GM21723 (cell line): ENCODE data around the gene MORN4.
"Not testable (repeated sequence)": the region's sequence is repeated elsewhere in the genome, so short reads cannot be mapped to it uniquely, and the experiment has no call there.

Source experiments
- ATAC-seq: cut with Tn5 transposase; IDR thresholded peaks from one replicate; pipeline ENCODE4 v1.9.1; 2021; ENCODE audit warnings: mild to moderate bottlenecking, moderate library complexity; ENCODE audit not compliant: unreplicated experiment

Gene MORN4

DNA sequence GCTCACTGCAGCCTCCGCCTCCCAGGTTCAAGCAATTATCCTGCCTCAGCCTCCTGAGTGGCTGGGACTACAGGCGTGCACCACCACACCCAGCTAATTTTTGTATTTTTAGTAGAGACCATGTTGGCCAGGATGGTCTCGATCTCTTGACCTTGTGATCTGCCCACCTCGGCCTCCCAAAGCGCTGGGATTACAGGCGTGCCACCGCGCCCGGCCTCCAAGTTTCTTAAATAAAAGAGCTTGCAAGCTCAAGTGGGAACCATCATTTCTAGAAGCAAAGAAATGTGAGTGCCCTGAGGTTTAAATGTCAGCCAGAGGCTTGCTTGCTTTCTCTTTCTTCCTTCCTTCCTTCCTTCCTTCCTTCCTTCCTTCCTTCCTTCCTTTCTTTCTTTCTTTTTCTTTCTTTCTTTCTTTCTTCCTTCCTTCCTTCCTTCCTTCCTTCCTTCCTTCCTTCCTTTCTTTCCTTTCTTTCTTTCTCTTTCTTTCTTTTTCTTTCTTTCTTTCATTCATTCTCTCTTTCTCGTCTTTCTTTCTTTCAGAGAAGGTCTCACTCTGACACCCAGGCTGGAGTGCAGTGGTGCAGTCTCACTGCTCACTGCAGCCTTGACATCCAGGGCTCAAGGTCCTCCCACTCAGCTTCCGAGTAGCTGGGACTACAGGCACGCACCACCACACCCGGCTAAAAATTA is 9.3 kb upstream of the MORN4 start:
- ATAC-seq, result not testable (repeated sequence)

DNA sequence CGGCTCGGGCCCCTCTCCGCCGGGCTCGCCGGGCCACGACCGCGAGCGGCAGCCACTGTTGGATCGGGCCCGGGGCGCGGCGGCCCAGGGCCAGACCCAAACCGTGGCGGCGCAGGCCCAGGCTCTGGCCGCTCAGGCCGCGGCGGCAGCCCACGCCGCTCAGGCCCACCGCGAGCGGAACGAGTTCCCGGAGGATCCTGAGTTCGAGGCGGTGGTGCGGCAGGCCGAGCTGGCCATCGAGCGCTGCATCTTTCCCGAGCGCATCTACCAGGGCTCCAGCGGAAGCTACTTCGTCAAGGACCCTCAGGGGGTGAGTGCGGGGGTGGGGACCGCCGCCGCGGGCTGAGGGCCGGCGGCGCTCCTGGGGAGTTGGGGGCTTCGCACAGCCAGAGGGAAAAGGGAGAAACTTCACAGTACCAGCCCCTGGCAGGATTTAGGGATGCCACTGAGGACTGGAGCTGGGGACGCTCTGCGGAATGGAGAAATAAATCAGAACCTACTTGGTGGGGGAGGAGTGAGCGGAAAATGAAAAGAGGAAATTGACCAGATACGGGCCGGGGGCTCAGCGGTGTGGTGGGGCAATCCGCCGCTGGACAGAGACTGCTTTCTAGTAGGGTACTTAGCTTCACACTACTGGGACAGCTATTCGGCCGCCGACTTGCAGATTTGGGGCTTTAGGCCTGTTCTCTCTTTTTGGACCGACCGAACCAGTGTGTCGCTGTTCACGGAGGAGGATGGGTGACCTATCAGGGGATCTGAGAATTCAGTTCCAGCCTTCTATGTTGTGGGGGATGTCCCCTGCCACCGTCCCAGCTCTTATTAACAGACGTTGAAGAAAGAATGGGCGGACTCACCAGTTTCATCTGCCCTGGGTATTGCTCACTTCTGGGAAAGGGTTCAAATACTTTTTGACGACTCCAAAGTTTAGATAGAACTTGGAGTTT is 7.8 kb upstream of the MORN4 start:
- peak; percentile 30 for ATAC-seq

GRCh38 chr10:97640174-97640867 is 7.0 kb upstream of the MORN4 start, which contains the start of gene PI4K2A:
PI4K2A (plus strand) TSS chr10:97640671; CDS start chr10:97640743, 72 bp downstream.
- ATAC-seq, result peak; percentile 99

- ATAC-seq, result not testable (repeated sequence)
These were observed 5.8 kb upstream of the MORN4 start for GRCh38 chr10:97639090-97639489.

GRCh38 chr10:97635577-97635976 is 2.3 kb upstream of the MORN4 start:
- ATAC-seq, result no peak

- no peak for ATAC-seq
These were observed 621 bp upstream of the MORN4 start for GRCh38 chr10:97633921-97634320.

- ATAC-seq, result no peak
These were observed 2.2 kb downstream of the MORN4 start for GRCh38 chr10:97631098-97631497.

DNA sequence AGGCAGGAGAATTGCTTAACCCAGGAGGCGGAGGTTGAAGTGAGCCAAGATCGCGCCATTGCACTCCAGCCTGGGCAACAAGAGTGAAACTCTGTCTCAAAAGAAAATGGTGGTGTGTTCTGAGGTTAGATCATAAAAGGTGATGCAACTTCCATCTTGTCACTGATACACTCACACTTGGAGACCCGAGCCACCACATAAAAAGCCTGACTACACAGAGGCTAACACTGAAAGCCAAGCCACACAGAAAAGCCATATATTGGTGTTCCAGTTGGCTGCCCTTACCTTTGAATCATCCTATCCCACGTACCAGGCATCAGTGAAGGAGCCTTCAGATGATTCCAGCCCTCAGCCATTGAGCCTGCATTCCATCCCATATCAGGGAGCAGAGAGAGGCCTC is 4.0 kb downstream of the MORN4 start:
- no peak for ATAC-seq

DNA sequence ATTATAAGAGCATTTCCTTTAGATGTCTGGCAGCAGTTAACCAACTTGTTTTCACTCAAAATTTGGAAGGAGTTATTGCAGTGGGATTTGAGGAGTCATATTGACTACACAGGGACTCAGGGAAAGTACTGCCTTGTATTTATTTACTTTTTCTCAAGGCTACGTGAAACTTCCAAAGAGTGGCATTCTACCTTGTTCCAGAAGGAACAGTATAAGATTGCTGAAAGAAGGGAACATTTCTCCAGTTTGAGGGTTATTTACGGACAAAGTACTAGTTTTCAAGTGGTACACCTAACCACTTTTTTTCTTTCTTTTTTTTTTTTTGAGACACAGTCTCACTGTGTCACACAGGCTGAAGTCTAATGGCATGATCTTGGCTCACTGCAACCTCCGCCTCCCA is 5.1 kb downstream of the MORN4 start:
- ATAC-seq, result no peak

- ATAC-seq, result no peak
These were observed 5.6 kb downstream of the MORN4 start for GRCh38 chr10:97627731-97628130.

DNA sequence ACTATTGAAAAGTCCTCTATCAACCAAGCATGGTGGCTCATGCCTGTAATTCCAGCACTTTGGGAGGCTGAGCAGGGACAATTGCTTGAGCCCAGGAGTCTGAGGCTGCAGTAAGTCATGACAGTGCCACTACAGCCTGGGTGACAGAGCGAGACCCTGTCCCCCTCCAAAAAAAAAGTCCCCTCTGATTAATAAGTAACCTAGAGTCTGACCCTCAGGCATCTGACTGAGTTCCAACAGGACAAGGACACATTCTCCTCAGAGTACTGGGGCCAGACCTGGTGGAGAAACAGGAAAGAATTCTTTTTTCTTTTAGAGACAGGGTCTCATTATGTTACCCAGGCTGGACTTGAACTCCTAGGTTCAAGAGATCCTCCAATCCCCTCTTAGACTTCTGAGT is 10.0 kb downstream of the MORN4 start:
- ATAC-seq, result no peak

- ATAC-seq, result no peak
These were observed 14.6 kb downstream of the MORN4 start for GRCh38 chr10:97618733-97619132.

DNA sequence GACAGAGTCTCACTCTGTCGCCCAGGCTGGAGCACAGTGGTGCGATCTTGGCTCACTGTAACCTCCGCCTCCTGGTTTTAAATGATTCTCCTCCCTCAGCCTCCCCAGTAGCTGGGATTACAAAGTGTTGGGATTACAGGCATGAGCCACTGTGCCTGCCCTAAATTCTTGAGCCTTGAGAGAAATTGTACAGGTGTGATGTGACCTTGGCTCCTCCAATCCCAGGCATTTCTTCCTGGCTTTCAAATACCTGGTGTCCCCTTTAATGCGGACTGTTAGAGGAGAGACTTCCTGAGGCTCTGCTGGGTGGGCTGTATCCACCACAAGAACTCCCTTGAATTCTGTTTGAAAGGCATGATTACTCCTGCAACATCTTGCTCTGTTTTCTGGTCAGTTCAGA is 15.0 kb downstream of the MORN4 start:
- ATAC-seq, result no peak

DNA sequence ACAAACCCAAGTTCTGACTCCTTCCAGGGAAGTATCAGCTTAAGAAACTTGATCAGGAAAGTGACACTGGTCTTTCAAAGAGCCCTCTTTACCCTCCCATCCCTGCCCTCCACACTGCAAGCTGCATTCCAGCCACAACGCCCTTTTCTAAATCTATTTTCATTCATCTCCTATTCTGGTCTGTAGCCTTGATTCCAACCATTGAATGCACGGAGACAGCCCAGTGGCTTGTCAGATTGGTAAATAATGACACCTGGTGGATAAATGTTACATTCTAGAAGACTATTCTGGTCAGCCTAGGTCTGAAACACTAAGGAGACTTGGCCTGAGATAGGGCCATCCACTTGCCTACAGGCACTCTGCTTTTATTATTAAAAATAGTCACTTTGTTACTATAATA is 20.9 kb downstream of the MORN4 start:
- no peak for ATAC-seq

DNA sequence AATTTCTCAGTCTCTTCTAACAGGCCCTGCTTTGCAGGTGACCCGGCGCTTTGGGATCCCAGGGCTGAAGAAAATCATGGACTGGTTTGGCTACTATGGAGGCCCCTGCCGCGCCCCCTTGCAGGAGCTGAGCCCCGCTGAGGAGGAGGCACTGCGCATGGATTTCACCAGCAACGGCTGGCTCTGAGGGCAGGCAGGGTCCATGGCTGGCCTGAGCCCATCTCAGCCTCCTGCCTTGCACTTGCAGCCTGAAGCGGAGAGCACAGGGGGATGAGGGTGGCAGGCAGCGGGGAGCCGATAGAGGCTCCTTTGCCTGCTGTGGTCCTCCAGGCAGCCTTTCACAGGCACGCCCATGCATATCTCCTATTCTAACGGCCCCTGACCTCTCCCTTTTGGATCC is 21.8 kb downstream of the MORN4 start:
- ATAC-seq, result no peak

DNA sequence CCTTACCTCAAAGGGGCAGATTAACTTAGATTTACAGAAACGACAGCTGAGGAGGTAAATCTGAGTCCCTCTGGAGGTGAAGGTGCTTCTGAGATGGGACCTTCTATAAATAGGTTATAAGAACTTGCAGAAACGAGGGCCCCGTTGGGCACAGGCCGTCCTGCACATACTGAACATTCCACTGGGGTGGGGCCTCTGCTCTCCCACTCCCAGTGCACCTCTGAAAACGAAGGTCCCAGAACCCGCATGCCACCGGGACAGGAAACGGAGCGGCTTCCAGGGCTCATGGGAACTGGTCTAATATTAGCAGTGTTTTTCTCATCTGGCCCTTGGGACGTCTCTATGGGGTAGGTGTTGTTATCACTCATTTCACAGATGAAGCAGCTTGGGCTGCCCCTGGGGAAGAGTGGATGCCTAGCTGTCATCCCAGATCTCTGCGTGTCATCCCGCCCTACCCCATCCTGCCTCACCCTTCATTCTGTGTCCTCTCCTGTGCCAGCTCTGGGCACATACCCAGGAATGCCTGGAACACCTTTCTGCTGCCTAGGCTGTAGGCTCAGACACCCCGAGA is 24.2 kb downstream of the MORN4 start:
- no peak for ATAC-seq

- no peak for ATAC-seq
These were observed 26.1 kb downstream of the MORN4 start for GRCh38 chr10:97607095-97607636.

DNA sequence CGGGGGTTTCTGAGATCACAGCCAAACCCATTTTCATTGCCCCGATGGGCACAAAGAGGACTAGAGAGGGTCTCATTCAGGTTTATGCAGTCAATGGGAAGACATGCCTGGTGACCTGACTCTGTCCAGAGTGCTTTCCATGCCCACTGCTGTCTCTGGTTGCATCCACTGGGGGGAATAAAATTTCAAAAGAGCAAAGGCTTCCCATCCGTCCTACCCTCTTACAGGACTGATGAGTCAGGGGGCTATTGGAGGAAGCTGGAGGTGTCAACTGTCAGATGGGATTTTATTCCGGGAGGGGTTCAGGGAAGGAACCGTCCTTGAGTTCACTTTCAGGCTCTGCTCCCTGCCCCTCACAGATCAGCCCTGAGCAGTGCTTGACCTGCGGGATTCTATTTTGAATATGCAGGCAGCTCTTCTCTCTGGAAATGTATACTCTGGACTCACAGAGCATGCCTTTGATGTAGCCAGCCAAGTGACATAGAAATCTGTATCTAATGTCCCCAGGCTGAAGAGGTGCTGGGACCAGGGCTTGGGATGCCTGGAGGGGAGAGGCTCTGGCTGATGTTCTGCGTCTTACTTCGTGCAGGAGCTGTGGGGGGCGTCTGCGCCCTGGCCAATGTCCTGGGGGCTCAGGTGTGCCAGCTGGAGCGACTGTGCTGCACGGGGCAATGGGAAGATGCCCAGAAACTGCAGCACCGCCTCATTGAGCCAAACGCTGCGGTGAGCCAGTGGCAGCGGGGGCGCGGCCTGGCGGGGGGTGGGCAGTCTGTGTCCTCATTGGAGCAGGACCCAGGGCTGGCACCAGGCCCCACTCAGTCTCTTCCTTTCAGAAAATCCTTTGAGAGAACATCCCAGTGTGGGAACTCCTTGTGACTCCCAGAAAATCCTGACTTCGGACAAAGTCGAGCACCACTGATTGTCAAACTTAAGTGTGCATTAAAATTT is 31.8 kb downstream of the MORN4 start:
- no peak for ATAC-seq

- no peak for ATAC-seq
These were observed 32.7 kb downstream of the MORN4 start for GRCh38 chr10:97600616-97601015.

- no peak for ATAC-seq
These were observed 34.1 kb downstream of the MORN4 start for GRCh38 chr10:97599272-97599619.
